ENCODE data around the gene ACP7.

ACP7 gene

GRCh38 chr19:39097721-39098120 lies 13.6 kb downstream of the ACP7 start:
- TF ChIP-seq CTCF (IDR thresholded peaks at IDR 0.05; ENCODE audit: low read depth, low read length): no peak
- no peak overlapping the region for H3K4me3 ChIP-seq (ENCODE audit: low read depth, low read length)

DNA sequence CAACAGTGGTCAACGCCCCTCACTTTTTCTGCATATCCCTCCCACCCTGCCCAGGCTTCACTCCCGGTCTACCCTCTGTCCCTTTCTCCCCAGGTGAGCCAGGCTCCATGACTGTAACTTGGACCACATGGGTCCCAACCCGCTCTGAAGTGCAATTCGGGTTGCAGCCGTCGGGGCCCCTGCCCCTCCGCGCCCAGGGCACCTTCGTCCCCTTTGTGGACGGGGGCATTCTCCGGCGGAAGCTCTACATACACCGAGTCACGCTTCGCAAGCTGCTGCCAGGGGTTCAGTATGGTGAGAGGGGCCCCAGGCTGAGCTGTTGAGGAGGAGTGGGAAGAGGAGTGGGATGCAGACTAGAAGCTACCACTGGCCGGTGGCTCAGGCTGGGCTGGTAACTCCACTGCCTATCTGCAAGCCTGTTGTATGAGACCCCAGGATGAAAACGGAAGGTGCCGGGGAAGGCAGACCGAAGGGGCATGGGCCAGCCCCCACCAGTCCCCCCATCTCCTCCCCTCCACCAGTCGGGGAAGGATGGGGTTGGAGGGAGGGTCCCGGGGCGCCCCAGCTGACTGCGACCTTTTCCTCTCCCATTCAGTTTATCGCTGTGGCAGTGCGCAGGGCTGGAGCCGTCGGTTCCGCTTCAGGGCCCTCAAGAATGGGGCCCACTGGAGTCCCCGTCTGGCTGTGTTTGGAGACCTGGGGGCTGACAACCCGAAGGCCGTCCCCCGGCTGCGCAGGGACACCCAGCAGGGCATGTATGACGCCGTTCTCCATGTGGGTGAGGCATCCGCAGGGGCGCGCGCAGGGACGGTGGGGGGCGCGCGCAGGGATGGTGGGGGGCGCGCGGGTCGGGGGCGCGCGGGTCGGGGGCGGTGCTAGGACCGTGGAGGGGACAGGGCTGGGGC lies 14.4 kb downstream of the ACP7 start:
- no peak for TF ChIP-seq CTCF (IDR thresholded peaks at IDR 0.05; ENCODE audit: low read depth, low read length)
- H3K4me3 ChIP-seq (ENCODE audit: low read depth, low read length): no peak overlapping the region

DNA sequence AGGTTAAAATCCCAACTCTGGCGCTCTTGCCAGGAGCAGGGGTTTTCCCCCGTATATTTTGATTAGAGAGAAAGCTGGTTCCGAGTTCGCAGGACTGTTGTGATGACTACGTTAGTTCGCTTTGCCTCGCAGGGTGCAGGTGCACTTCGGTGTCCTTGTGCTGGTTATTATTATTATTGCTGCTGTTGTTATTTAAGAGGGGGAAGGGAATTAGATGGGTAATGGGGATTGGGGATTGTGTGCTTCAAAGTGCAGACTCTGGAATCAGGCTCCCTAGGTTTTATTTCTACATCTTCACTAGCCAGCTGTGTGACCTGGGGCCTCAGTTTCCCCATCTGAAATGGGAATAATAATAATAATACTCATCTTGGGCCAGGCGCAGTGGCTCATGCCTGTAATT lies 15.2 kb downstream of the ACP7 start:
- TF ChIP-seq CTCF (IDR thresholded peaks at IDR 0.05; ENCODE audit: low read depth, low read length): no peak
- no peak overlapping the region for H3K4me3 ChIP-seq (ENCODE audit: low read depth, low read length)

GRCh38 chr19:39100500-39101166 lies 16.5 kb downstream of the ACP7 start:
- no peak for TF ChIP-seq CTCF (IDR thresholded peaks at IDR 0.05; ENCODE audit: low read depth, low read length)
- no peak overlapping the region for H3K4me3 ChIP-seq (ENCODE audit: low read depth, low read length)

- no peak for TF ChIP-seq CTCF (IDR thresholded peaks at IDR 0.05; ENCODE audit: low read depth, low read length)
- no peak overlapping the region for H3K4me3 ChIP-seq (ENCODE audit: low read depth, low read length)
Measured at GRCh38 chr19:39103151-39103550, 19.0 kb downstream of the ACP7 start.

- H3K4me3 ChIP-seq (ENCODE audit: low read depth, low read length): no peak overlapping the region
- no peak for TF ChIP-seq CTCF (IDR thresholded peaks at IDR 0.05; ENCODE audit: low read depth, low read length)
Measured at GRCh38 chr19:39104186-39104596, 20.0 kb downstream of the ACP7 start.

GRCh38 chr19:39106194-39106593 lies 22.0 kb downstream of the ACP7 start:
- no peak for TF ChIP-seq CTCF (IDR thresholded peaks at IDR 0.05; ENCODE audit: low read depth, low read length)

More at GRCh38 chr19:39106194-39106593, 22.0 kb downstream of the ACP7 start:
- no peak overlapping the region for H3K4me3 ChIP-seq (ENCODE audit: low read depth, low read length)

All from WI38 (cell line).